GM21825 (cell line): ENCODE measurements around the gene PSMD10.
A peak's percentile ranks its signal among the peaks of the same experiment; 100 is the strongest.

Source experiments
- ATAC-seq: cut with Tn5 transposase; IDR thresholded peaks from one replicate; pipeline ENCODE4 v1.9.1; 2021; ENCODE audit warnings: mild to moderate bottlenecking, moderate library complexity; ENCODE audit not compliant: unreplicated experiment

PSMD10 gene, protein sequence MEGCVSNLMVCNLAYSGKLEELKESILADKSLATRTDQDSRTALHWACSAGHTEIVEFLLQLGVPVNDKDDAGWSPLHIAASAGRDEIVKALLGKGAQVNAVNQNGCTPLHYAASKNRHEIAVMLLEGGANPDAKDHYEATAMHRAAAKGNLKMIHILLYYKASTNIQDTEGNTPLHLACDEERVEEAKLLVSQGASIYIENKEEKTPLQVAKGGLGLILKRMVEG

DNA sequence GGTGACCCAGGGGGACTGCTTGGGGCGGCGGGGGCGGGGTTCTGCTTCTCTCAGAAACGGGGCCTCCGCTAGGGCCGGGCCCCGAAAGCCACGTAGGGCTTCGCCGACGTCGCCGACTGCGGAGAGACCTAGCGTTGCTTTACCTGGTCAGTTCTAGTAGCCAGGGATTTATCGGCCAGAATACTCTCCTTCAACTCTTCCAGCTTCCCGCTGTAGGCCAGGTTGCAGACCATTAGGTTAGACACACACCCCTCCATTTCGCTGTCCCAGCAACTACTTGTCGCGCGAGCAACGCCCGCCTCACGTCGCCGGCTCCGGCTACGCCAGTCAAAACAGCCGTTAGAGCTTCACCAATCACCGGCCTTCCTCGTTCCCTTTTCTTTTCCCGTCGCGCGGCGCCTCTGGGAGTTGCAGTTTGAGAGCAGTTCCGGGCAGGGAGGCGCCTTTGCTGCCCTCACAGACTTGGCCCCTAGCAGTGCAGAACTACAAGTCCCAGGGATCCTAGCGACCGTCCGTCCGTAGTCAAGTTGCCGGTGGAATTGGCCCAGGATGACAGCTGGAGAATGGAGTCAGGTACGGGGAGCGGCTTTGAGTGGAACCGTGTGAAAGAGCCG lies at the start of gene PSMD10, which contains the start of gene ATG4A:
PSMD10 (minus strand) TSS at position 279 of the 614 bp plus-strand sequence; CDS start at position 257, 22 bp downstream.
ATG4A (plus strand) TSS at position 515 of the 614 bp plus-strand sequence; CDS start at position 564, 49 bp downstream.
- peak; percentile 97 for ATAC-seq

GRCh38 chrX:108138814-108139702 lies 47.7 kb upstream of the PSMD10 start:
- no peak for ATAC-seq

- no peak for ATAC-seq
These were observed 43.4 kb upstream of the PSMD10 start for GRCh38 chrX:108134724-108135123.

GRCh38 chrX:108132876-108133275 lies 41.5 kb upstream of the PSMD10 start:
- ATAC-seq, result no peak

DNA sequence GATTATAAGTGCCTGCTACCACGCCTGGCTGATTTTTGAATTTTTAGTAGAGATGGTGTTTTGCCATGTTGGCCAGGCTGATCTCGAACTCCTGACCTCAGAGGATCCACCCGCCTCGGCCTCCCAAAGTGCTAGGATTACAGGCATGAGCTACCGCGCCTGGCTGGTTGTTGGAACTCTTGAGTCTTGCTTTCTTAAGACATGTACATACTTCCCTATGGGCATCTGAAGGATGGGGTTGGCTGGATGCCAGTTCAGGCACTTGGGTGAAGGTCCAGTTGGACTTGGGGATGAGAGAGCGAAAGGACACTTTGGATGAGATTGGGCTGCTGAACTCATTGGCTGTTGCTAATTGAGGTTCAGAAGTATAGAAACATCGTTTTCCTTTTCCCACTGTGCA lies 40.7 kb upstream of the PSMD10 start:
- ATAC-seq, result no peak

DNA sequence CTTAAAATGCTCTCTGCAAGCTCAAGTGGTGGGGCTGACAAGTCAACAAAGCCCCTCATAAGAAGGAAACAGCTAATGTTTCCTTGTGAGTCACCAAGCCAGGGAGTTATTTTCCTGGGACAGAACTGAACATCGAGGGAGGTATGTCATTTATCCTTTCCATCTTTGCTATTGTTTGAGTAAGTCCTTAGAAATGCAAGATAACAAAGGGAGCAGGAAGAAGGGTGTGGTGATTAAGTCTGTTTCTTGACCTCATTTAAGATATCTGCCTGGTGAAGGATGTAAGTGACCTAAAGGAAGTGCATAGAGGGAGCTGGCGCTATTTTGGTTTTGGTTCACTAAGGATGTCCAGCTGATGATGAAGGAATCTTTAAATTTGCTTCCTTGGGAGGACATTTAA lies 40.1 kb upstream of the PSMD10 start:
- no peak for ATAC-seq

- ATAC-seq, result no peak
These were observed 39.5 kb upstream of the PSMD10 start for GRCh38 chrX:108130889-108131288.

DNA sequence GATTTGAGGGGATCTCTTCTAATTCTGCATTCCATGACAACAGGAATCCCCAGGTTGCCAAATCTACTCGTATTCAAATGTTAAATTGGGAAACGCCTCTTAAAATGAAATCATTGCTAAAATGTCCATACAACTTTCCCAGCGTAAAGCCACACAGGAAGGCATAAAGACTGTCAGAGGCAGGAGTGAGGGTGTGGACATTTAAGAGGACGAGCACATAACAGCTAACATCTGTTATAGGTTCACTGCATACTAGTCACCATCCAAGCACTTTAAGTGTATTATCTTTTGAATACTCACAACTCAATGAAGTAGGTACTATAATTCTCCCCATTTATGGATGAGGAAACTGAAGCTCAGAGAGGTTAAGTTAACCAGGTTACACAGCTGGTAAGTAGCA lies 35.8 kb upstream of the PSMD10 start:
- ATAC-seq, result no peak

- no peak for ATAC-seq
These were observed 35.3 kb upstream of the PSMD10 start for GRCh38 chrX:108126661-108127060.

- no peak for ATAC-seq
These were observed 32.4 kb upstream of the PSMD10 start for GRCh38 chrX:108123591-108124366.

GRCh38 chrX:108122748-108123147 lies 31.4 kb upstream of the PSMD10 start:
- ATAC-seq, result no peak

DNA sequence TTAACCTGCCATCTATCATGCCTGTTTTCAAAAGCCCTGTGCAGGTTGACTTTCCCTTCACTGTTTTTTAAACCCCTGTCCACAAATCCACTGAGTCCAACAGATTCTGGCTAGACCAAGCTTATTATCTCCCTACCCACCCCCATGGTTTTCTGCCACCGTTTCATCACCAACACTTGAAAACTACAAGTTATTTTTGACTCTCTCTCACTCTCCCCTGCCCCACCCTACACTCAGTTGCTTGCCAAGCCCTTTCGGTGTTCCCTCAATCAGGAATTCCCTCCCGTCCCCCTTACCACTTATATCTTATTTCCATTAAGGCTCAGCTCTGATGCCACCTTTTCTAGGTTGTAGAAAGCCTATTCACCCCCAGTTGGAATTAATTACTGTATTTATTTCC lies 29.9 kb upstream of the PSMD10 start:
- no peak for ATAC-seq

- no peak for ATAC-seq
These were observed 26.6 kb upstream of the PSMD10 start for GRCh38 chrX:108117988-108118387.

- ATAC-seq, result no peak
These were observed 23.2 kb upstream of the PSMD10 start for GRCh38 chrX:108114541-108114940.

GRCh38 chrX:108105473-108105872 lies 14.1 kb upstream of the PSMD10 start:
- ATAC-seq, result no peak

DNA sequence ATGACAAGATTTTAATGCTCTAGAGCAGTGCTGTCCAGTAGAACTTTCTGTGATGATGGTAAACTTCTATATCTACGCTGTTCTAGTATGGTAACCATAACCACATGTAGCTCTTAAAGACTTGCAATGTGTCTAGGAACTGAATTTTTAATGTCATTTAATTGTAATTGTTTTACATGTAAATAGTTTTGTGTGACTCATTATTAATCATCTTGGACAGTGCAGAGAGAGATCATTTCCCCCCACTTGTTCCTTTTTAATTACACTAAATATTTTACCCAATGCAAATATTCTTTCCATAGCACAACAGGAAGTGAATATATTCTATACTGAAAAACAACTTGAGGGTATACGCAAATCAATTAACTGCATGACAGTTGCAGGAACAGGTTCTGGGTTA lies 6.0 kb upstream of the PSMD10 start:
- no peak for ATAC-seq

GRCh38 chrX:108091878-108092291 lies 543 bp upstream of the PSMD10 start:
- peak; percentile 37 for ATAC-seq

- ATAC-seq, result no peak
These were observed 665 bp downstream of the PSMD10 start for GRCh38 chrX:108090491-108091263.

DNA sequence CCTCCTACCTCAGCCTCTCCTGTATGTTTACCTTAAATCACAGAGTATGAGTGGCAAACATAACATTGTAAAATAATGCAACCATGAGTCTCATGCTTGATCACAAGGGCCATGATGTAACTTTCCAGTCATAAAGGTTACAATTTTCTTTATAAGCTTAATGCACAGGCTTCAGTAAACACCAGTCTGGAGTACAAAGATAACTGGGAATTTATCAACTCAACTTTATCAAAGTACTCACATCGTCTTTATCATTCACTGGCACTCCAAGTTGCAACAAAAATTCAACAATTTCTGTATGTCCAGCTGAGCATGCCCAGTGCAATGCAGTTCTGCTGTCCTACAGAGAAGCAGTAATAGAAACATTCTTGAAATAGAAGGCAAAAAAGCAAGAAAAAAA lies 2.8 kb downstream of the PSMD10 start:
- no peak for ATAC-seq

DNA sequence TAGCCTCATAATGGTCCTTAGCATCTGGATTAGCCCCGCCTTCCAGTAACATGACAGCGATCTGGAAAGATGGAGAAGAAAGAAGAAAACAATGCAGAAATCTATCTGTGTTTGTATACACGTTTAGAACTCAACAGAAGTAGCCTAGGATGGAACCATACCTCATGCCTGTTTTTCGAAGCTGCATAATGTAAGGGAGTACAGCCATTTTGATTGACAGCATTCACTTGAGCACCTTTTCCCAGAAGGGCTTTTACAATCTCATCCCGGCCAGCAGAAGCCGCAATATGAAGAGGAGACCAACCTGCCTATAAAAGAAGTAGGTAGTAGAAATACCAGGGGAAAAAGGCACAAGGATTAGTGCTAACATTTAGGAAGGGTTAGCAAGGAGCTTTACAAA lies 3.5 kb downstream of the PSMD10 start:
- ATAC-seq, result no peak
